HCT116 (cell line): ENCODE measurements around the gene STKLD1. TPM values are rescaled to one million over a fixed set of nuclear protein-coding genes. Genes with fewer than 3 reads are reported as not detected.

Experiments used
- ATAC-seq: fragments of 200-7000 bp; cut with Tn5 transposase; 2 replicates; pipeline ENCODE4 v1.9.1; 2020; ENCODE audit warnings: mild to moderate bottlenecking, moderate library complexity
- Bru-seq: library from RNA; stranded (reverse); fragments of 400-500 nt; gene quantifications from one replicate; lab custom pipeline; 2021; lab: Mats Ljungman, UMichigan
- BruChase-seq, 2 experiments: library from RNA; stranded (reverse); fragments of 400-500 nt; gene quantifications; one replicate each; lab custom pipeline; 2021; lab: Mats Ljungman, UMichigan
- BruUV-seq: library from RNA; stranded (reverse); fragments of 400-500 nt; replicated peaks from 2 replicates; lab custom pipeline; 2021; lab: Mats Ljungman, UMichigan
- CTCF ChIA-PET: fragments of 300-600 bp; sonication (Branson Sonifier 250); formaldehyde crosslinking; loops from one replicate; lab custom pipeline; 2021; ENCODE audit warnings: antibody characterized with exemption; lab: Charles Lee
- POLR2A ChIA-PET: fragments of 300-600, 350-600 bp; sonication (Branson Sonifier 250); formaldehyde crosslinking; loops from one replicate; lab custom pipeline; 2021; ENCODE audit warnings: antibody characterized with exemption; lab: Charles Lee
- RAD21 ChIA-PET, 2 experiments: fragments of 300-600 bp; sonication (Branson Sonifier 250); formaldehyde crosslinking; loops; one replicate each; lab custom pipeline; 2023; ENCODE audit warnings: low total read pairs in 2 of 2; ENCODE audit not compliant: uncharacterized antibody in 2 of 2, unreplicated experiment in 2 of 2, low non-redundant PET in 1 of 2; lab: Charles Lee
- DNase-seq: peaks from one replicate; pipeline ENCODE4 v3.0.0-alpha.2; 2010; ENCODE audit warnings: low read depth, low spot score
- H2AFZ ChIP-seq: fragments of 200-600 bp; shearing (Covaris generic), sonication (generic); 2 replicates; pipeline ENCODE4 v1.6.1; 2017; ENCODE audit warnings: low read depth, mixed run types, mixed read lengths, antibody characterized with exemption, low read length; ENCODE audit not compliant: poor library complexity, severe bottlenecking
- H3K27ac ChIP-seq: 2 replicates; pipeline ENCODE4 v1.5.1; 2012; ENCODE audit warnings: low read depth, low read length
- H3K27me3 ChIP-seq: fragments of 200-600 bp; sonication (generic); 2 replicates; pipeline ENCODE4 v1.6.1; 2016; ENCODE audit warnings: mixed run types, low read length, mixed read lengths; ENCODE audit not compliant: insufficient read depth
- H3K36me3 ChIP-seq, 2 experiments: fragments of 200-500 bp in 1 of 2; fragments of 200-600 bp in 1 of 2; sonication (Bioruptor generic) in 1 of 2; sonication (generic) in 1 of 2; 2 replicates each; pipeline versions ENCODE4 v1.5.1 to v1.6.1; 2014 to 2016; ENCODE audit warnings: low read length in 2 of 2, inconsistent platforms in 1 of 2, mixed read lengths in 1 of 2, mixed run types in 1 of 2; ENCODE audit not compliant: insufficient read depth in 2 of 2, control insufficient read depth in 1 of 2
- H3K4me1 ChIP-seq, 2 experiments: fragments of 200-600 bp in 1 of 2; sonication (generic) in 1 of 2; 2 replicates each; pipeline versions ENCODE4 v1.5.1 to v1.6.1; 2012 to 2017; ENCODE audit warnings: low read length in 2 of 2, inconsistent platforms in 1 of 2, mild to moderate bottlenecking in 1 of 2, mixed read lengths in 1 of 2, mixed run types in 1 of 2, moderate library complexity in 1 of 2; ENCODE audit not compliant: insufficient read depth in 2 of 2, control insufficient read depth in 1 of 2
- H3K4me2 ChIP-seq: fragments of 200-600 bp; sonication (generic); 2 replicates; pipeline ENCODE4 v1.6.1; 2017; ENCODE audit warnings: mixed run types, low read length, mixed read lengths
- H3K4me3 ChIP-seq, 2 experiments: fragments of 200-600 bp in 1 of 2; sonication (generic) in 1 of 2; replicated peaks in 1 of 2; 2 replicates each; pipeline ENCODE4 v1.5.1; 2011 to 2016; ENCODE audit warnings: low read length in 2 of 2, control low read depth in 1 of 2, low read depth in 1 of 2, mild to moderate bottlenecking in 1 of 2, mixed read lengths in 1 of 2, mixed run types in 1 of 2
- H3K79me2 ChIP-seq: fragments of 200-600 bp; sonication (generic); 2 replicates; pipeline ENCODE4 v1.6.1; 2017; ENCODE audit warnings: mild to moderate bottlenecking, mixed run types, low read length, moderate library complexity, mixed read lengths; ENCODE audit not compliant: insufficient read depth
- H3K9ac ChIP-seq: fragments of 200-600 bp; sonication (generic); 2 replicates; pipeline ENCODE4 v1.6.1; 2016; ENCODE audit warnings: low read length, mixed read lengths
- H3K9me2 ChIP-seq: fragments of 200-600 bp; sonication (generic), shearing (Covaris generic); 2 replicates; pipeline ENCODE4 v1.6.1; 2017; ENCODE audit warnings: mixed run types, mild to moderate bottlenecking, moderate library complexity; ENCODE audit not compliant: insufficient read depth
- H3K9me3 ChIP-seq, 2 experiments: fragments of 200-500 bp in 1 of 2; fragments of 200-600 bp in 1 of 2; sonication (Bioruptor generic) in 1 of 2; sonication (generic) in 1 of 2; 2 replicates each; pipeline ENCODE4 v1.6.1; 2014 to 2017; ENCODE audit warnings: low read length in 2 of 2, mixed read lengths in 2 of 2, inconsistent platforms in 1 of 2, low read depth in 1 of 2, mild to moderate bottlenecking in 1 of 2, mixed run types in 1 of 2, moderate library complexity in 1 of 2; ENCODE audit not compliant: control insufficient read depth in 1 of 2, insufficient read depth in 1 of 2
- H4K20me1 ChIP-seq: fragments of 200-600 bp; sonication (generic), shearing (Covaris generic); 2 replicates; pipeline ENCODE4 v1.6.1; 2017; ENCODE audit warnings: mixed run types, mild to moderate bottlenecking, moderate library complexity; ENCODE audit not compliant: insufficient read depth
- CEBPB ChIP-seq: IDR thresholded peaks from 2 replicates; pipeline ENCODE4 v1.6.1; 2012; ENCODE audit warnings: low read depth
- EGR1 ChIP-seq: IDR thresholded peaks from 2 replicates; pipeline ENCODE4 v1.6.1; 2012; ENCODE audit warnings: low read depth
- ELF1 ChIP-seq: IDR thresholded peaks from 2 replicates; pipeline ENCODE4 v1.6.1; 2012; ENCODE audit warnings: low read depth, borderline replicate concordance
- EZH2 ChIP-seq: fragments of 200-600 bp; sonication (generic); IDR thresholded peaks from 2 replicates; pipeline ENCODE4 v1.6.1; 2017; ENCODE audit warnings: antibody characterized with exemption, mixed run types
- EZH2phosphoT487 ChIP-seq: fragments of 200-600 bp; IDR thresholded peaks from 2 replicates; pipeline ENCODE4 v1.6.1; 2018; ENCODE audit warnings: antibody characterized with exemption, borderline replicate concordance
- FOSL1 ChIP-seq: IDR thresholded peaks from 2 replicates; pipeline ENCODE4 v1.6.1; 2012; ENCODE audit warnings: low read depth
- JUND ChIP-seq: IDR thresholded peaks from 2 replicates; pipeline ENCODE4 v1.6.1; 2012
- POLR2A ChIP-seq: IDR thresholded peaks from 2 replicates; pipeline ENCODE4 v1.7.0; 2011; ENCODE audit warnings: borderline replicate concordance; ENCODE audit not compliant: insufficient read depth, insufficient read length; ENCODE audit errors: extremely low read depth
- POLR2AphosphoS5 ChIP-seq: IDR thresholded peaks from 2 replicates; pipeline ENCODE4 v1.6.1; 2011; ENCODE audit warnings: mild to moderate bottlenecking, low read depth, low read length, moderate library complexity
- RAD21 ChIP-seq: IDR thresholded peaks from 2 replicates; pipeline ENCODE4 v1.6.1; 2012; ENCODE audit warnings: low read depth, mild to moderate bottlenecking
- SIN3A ChIP-seq: IDR thresholded peaks from 2 replicates; pipeline ENCODE4 v1.6.1; 2012; ENCODE audit warnings: low read depth
- SP1 ChIP-seq: IDR thresholded peaks from 2 replicates; pipeline ENCODE4 v1.6.1; 2012; ENCODE audit warnings: low read depth
- SRF ChIP-seq: IDR thresholded peaks from 2 replicates; pipeline ENCODE4 v1.6.1; 2012; ENCODE audit warnings: low read depth
- TCF7L2 ChIP-seq: IDR thresholded peaks from 2 replicates; pipeline ENCODE4 v1.7.0; 2011; ENCODE audit warnings: borderline replicate concordance, inconsistent platforms; ENCODE audit not compliant: insufficient read depth, insufficient read length; ENCODE audit errors: extremely low read depth
- ZFX ChIP-seq: fragments of 450-650 bp; IDR thresholded peaks from 2 replicates; pipeline ENCODE4 v1.6.1; 2017
- ZNF274 ChIP-seq: fragments of 200-500 bp; sonication (Bioruptor generic); IDR thresholded peaks from 2 replicates; pipeline ENCODE4 v1.6.1; 2014; ENCODE audit warnings: mild to moderate bottlenecking, low read depth, low read length, inconsistent platforms
- intact Hi-C: fragments of 100-400 bp; cut with micrococcal nuclease; formaldehyde crosslinking; loops from 2 replicates; pipeline ENCODE4 v1.10.0; 2022
- long read RNA-seq: library from polyadenylated mRNA; unstranded; transcript quantifications from one replicate; pipeline ENCODE4 v2.0.0, GENCODE V29; 2021; ENCODE audit not compliant: unreplicated experiment
- polyA plus RNA-seq: library from polyadenylated mRNA; unstranded; fragments of >200 nt; gene quantifications from 2 replicates; pipeline ENCODE4 v1.2.1, GENCODE V29; 2012; ENCODE audit warnings: missing spikeins
- total RNA-seq: library from RNA; stranded (reverse); gene quantifications from one replicate; pipeline ENCODE4 v1.2.1, GENCODE V29; 2021; ENCODE audit not compliant: unreplicated experiment
- TF ChIP-seq, protein P1 (sequence below): IDR thresholded peaks from 2 replicates; pipeline ENCODE4 v1.6.1; 2011; ENCODE audit warnings: mild to moderate bottlenecking, low read length, moderate library complexity; ENCODE audit not compliant: insufficient replicate concordance; ENCODE audit errors: extremely low read depth
- TF ChIP-seq, protein P2 (sequence below): IDR thresholded peaks from 2 replicates; pipeline ENCODE4 v1.6.1; 2012; ENCODE audit warnings: low read depth
- TF ChIP-seq, protein P3 (sequence below): IDR thresholded peaks from 2 replicates; pipeline ENCODE4 v1.6.1; 2012
- TF ChIP-seq, protein P4 (sequence below): IDR thresholded peaks from 2 replicates; pipeline ENCODE4 v1.6.1; 2012

The STKLD1 gene
- total RNA-seq (0.37 TPM), Bru-seq, nascent RNA (percentile 24 among the genes with signal in this experiment), BruChase-seq, experiment 1, labeled RNA remaining after a 6-hour chase (percentile 27 among the genes with signal in this experiment), BruChase-seq, experiment 2, labeled RNA remaining after a 2-hour chase (percentile 29 among the genes with signal in this experiment)
- 0.21 and 0.32 TPM in 2 replicates for polyA plus RNA-seq
- long read RNA-seq, partial matches to known transcripts, result 0 of 1 reads
- long read RNA-seq, other reads (novel, unspliced or antisense), result 1 of 1 reads

DNA sequence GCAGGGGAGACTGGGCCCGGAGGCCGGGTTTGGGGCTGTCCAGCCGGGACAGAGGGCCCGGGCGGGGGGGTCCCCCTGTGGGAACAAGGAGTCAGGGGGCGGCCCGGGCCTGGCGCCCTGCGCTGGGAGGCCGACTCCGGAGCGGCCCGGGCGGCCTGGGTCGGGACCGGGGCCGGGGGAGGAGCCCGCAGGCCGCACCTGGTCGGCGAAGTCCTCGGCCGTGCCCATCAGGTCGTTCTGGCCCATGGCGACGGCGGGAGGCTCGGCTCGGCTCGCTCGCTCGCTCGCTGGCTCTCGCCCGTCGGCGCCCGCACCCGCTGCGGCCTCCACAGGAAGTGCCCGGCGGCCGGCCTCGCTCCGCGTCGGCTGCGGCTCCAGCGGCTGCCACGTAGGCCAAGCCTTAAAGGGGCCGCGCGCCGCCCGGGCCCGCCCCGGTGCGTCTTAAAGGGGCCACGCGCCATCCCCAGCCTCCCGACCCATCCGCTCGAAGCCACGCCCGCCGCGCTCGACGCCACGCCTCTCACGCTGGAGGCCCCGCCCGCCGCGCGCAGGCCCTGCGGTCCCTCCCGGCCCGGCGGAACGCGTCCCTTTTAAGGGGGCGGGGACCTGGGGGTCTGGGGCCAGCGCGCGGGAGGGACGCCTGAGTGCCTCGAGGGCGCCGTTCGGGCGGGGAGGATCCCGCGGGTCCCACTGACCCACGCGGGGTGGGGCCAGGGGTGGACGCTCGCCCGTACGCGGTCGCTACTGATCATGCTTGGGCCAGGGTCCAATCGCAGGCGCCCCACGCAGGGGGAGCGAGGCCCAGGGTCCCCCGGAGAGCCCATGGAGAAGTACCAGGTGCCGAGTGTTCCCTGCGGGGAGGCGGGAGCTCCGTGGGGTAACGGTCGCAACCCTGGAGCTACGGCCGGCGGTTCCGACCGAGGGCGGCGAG is at the start of gene STKLD1, which contains the start of gene SURF4:
Gene STKLD1, plus strand, starts transcription at position 643 of the 931 bp plus-strand sequence. Its CDS starts 108 bp downstream, at position 751.
Gene SURF4, minus strand, starts transcription at position 337 of the 931 bp plus-strand sequence. Its CDS starts 91 bp downstream, at position 246.
- CTCF ChIA-PET, result no interaction called here
- Histone ChIP-seq H2AFZ (no peak within 1 kb of the TSS), H3K79me2 (peaks cover 49% of the 10 kb centered on the region), H3K9me2 (no peaks in the 10 kb centered on the region), H3K4me1 (peaks cover 21 to 29% of the 10 kb centered on the region in 2 experiments), H3K4me2 (peak within 1 kb of the TSS; percentile 76), H3K27ac (peak within 1 kb of the TSS; percentile 91), H3K9ac (peak within 1 kb of the TSS; percentile 94), H3K27me3 (no peaks in the 10 kb centered on the region), H4K20me1 (0 out of 2 replicates have a peak, but pooled peaks cover 9% of the 10 kb centered on the region), H3K4me3 (peak within 1 kb of the TSS; percentile 59 to 95), H3K36me3 (peaks cover 6 to 14% of the 10 kb centered on the region in 2 experiments; a peak in 3 of 4 replicates), H3K9me3 (no peaks in the 10 kb centered on the region)
- DNase-seq, result peak; percentile 90
- BruUV-seq, result no TSS peak
- ATAC-seq, result peak; percentile 93
- RAD21 ChIA-PET, result no interaction called here
- intact Hi-C loops, result no loop called here
- POLR2A ChIA-PET, result interaction anchor here (1.7 to 2.7 kb wide), 2 partner anchors 20 to 28 kb away, joined by 7 to 15 read pairs; partner anchors contain the start of genes MED22, RPL7A, SURF1 and SURF2
- TF ChIP-seq POLR2AphosphoS5 (peak; percentile 94), EZH2phosphoT487 (no peak), POLR2A (peak; percentile 76), SP1 (peak; percentile 87), FOSL1 (no peak), TCF7L2 (peak; percentile 95), RAD21 (no peak), CEBPB (no peak), EGR1 (no peak), ZFX (peak; percentile 98), ZNF274 (no peak), JUND (no peak), SRF (peak; percentile 45; the same call in 1 of the 2 replicates), EZH2 (no peak), SIN3A (peak; percentile 63; the same call in 1 of the 2 replicates), ELF1 (no peak)
- TF ChIP-seq, protein P1, sequence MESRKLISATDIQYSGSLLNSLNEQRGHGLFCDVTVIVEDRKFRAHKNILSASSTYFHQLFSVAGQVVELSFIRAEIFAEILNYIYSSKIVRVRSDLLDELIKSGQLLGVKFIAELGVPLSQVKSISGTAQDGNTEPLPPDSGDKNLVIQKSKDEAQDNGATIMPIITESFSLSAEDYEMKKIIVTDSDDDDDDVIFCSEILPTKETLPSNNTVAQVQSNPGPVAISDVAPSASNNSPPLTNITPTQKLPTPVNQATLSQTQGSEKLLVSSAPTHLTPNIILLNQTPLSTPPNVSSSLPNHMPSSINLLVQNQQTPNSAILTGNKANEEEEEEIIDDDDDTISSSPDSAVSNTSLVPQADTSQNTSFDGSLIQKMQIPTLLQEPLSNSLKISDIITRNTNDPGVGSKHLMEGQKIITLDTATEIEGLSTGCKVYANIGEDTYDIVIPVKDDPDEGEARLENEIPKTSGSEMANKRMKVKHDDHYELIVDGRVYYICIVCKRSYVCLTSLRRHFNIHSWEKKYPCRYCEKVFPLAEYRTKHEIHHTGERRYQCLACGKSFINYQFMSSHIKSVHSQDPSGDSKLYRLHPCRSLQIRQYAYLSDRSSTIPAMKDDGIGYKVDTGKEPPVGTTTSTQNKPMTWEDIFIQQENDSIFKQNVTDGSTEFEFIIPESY, result no peak
- TF ChIP-seq, protein P2, sequence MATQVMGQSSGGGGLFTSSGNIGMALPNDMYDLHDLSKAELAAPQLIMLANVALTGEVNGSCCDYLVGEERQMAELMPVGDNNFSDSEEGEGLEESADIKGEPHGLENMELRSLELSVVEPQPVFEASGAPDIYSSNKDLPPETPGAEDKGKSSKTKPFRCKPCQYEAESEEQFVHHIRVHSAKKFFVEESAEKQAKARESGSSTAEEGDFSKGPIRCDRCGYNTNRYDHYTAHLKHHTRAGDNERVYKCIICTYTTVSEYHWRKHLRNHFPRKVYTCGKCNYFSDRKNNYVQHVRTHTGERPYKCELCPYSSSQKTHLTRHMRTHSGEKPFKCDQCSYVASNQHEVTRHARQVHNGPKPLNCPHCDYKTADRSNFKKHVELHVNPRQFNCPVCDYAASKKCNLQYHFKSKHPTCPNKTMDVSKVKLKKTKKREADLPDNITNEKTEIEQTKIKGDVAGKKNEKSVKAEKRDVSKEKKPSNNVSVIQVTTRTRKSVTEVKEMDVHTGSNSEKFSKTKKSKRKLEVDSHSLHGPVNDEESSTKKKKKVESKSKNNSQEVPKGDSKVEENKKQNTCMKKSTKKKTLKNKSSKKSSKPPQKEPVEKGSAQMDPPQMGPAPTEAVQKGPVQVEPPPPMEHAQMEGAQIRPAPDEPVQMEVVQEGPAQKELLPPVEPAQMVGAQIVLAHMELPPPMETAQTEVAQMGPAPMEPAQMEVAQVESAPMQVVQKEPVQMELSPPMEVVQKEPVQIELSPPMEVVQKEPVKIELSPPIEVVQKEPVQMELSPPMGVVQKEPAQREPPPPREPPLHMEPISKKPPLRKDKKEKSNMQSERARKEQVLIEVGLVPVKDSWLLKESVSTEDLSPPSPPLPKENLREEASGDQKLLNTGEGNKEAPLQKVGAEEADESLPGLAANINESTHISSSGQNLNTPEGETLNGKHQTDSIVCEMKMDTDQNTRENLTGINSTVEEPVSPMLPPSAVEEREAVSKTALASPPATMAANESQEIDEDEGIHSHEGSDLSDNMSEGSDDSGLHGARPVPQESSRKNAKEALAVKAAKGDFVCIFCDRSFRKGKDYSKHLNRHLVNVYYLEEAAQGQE, result no peak
- TF ChIP-seq, protein P3, sequence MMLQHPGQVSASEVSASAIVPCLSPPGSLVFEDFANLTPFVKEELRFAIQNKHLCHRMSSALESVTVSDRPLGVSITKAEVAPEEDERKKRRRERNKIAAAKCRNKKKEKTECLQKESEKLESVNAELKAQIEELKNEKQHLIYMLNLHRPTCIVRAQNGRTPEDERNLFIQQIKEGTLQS, result no peak
- TF ChIP-seq, protein P4, sequence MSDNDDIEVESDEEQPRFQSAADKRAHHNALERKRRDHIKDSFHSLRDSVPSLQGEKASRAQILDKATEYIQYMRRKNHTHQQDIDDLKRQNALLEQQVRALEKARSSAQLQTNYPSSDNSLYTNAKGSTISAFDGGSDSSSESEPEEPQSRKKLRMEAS, result peak; percentile 96
